HT-29 (cell line): ENCODE results near the gene EFNB2. TPM values are rescaled to one million over a fixed set of nuclear protein-coding genes. Genes with fewer than 3 reads are reported as not detected.

ENCODE experiments used
- DNase-seq: peaks from one replicate; pipeline ENCODE4 v3.0.0-alpha.2; 2015; ENCODE audit warnings: low spot score
- total RNA-seq: library from RNA; depleted of rRNA; stranded (reverse); fragments of >200 nt; shearing (Covaris generic); gene quantifications from 2 replicates; pipeline ENCODE4 v1.2.3, GENCODE V29; 2014; rRNA removed

The EFNB2 gene, protein sequence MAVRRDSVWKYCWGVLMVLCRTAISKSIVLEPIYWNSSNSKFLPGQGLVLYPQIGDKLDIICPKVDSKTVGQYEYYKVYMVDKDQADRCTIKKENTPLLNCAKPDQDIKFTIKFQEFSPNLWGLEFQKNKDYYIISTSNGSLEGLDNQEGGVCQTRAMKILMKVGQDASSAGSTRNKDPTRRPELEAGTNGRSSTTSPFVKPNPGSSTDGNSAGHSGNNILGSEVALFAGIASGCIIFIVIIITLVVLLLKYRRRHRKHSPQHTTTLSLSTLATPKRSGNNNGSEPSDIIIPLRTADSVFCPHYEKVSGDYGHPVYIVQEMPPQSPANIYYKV
- total RNA-seq: 30.0 and 31.0 TPM in 2 replicates

GRCh38 chr13:106535552-106536243 lies at the start of gene EFNB2:
EFNB2 (minus strand) TSS chr13:106535662; CDS start chr13:106534964, 698 bp downstream.
- DNase-seq: peak; percentile 98

- DNase-seq: no peak
Measured at GRCh38 chr13:106581225-106581624, 45.8 kb upstream of the EFNB2 start.

- DNase-seq: no peak
Measured at GRCh38 chr13:106575896-106576295, 40.4 kb upstream of the EFNB2 start.

GRCh38 chr13:106573868-106574267 lies 38.4 kb upstream of the EFNB2 start:
- DNase-seq: no peak

GRCh38 chr13:106573284-106573846 lies 37.9 kb upstream of the EFNB2 start:
- DNase-seq: no peak

- DNase-seq: peak; percentile 93
Measured at GRCh38 chr13:106570299-106570852, 34.9 kb upstream of the EFNB2 start.

- DNase-seq: peak; percentile 25
Measured at GRCh38 chr13:106569233-106570095, 34.0 kb upstream of the EFNB2 start.

DNA sequence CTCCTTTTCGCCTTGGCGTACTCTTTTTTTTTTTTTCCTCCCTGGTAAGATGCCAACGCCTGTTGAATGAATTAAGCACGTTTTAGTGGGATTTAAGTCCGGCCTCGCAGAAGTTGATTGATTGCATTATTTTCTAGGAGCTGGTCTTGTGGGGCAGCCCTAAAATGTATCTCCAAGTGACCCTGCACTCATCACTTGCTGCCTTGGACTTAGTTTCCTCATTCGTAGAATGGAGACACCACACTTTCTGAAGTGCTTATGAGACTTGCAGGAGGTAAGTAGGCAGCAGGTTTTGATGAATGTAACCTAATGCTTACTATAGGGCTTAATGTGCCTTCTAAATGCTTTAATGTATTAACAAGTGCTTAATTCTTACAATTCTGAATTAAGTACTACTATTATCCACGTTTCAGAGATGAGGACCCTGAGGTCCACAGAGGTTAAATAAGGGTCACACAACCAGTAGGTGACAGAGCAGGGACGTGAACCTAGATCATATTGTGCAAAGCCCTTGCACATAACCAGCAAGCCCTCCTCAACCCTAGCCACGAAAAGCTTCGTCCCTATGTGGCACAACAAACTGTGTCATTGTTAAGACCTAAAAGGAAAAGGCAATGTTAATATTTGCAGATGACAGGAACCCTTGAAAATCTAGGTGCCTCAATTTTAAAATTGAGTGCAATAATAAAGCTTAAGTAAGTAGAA lies 33.0 kb upstream of the EFNB2 start:
- DNase-seq: no peak

- peak; percentile 97 for DNase-seq
Measured at GRCh38 chr13:106567474-106568298, 32.2 kb upstream of the EFNB2 start, which contains the start of gene ARGLU1. ARGLU1 (minus strand) TSS chr13:106568137; CDS start chr13:106567919, 218 bp downstream.

- DNase-seq: peak; percentile 80
Measured at GRCh38 chr13:106566641-106567473, 31.4 kb upstream of the EFNB2 start.

DNA sequence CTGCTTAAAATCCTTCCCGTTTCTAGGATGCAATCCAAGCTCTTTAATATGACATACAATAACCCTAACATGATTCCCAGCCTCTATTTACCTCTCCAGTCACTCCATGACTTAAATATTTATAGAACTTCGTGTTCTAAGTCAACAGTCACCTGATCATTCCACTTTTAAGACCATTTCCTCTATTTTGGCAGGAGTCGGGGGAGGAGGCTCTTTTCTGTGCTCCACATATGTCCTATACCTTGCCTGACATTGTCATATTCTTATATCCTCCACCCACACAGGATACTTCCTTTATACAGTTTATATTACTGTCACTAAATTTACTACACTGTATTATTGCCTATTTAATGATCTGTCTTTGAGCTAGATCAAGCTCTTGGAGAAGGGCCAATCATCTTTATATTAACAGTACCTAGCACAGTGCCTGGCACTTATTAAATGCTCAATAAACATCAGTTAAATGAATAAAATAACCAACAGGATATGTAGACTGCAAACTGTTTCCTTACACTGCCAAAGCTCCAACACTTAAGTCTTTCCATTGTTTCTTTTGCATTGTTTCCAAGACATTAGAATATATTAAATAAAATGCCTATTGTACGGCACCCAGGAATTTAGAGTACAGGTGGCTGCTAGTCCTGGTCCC lies 29.8 kb upstream of the EFNB2 start:
- DNase-seq: no peak

DNA sequence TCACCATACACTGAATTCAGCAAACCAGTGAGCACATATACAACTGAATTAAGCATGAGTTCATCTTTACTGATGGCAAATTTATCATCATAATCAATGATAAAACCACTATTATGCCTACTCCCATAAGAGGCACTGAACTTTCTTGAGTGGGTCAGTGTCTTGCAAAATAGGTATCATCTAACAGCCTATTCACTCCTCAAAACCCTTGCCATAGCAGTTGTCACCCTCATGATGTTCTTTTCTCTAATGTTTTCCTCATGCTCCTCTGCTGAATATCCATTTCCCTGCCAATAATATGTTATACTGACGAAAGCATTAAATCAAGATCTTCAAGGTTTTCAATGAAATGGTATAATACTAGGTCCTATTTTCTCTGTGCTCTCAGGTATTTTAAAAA lies 26.8 kb upstream of the EFNB2 start:
- no peak for DNase-seq

DNA sequence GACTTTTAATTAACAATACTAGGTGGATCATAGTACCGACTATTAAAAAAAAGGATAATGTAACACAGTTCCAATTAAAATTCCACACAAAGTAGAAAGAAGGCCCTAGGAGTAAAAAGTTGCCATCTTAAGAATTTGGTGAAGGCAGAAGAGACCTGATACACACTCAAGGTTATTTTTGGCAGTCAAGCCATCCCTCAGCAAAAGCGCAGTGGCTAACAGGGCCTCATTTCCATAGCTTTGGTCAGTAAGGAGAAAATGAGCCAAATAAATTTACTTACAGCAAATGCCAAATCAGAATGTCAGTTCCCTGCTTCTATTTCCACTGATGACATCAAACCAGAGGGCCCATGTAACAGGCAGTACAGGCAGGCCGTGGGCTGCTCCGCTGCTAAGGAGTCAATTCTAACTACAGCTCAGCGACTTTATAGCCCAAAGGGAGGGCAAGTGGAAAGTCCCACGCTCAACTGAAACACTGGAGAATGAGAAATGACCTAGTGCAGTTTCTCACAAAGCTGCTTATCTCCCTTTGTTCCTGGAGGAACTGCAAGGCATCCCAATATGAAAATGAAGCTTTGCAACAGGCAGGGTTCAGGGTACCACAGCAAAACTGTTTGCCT lies 26.2 kb upstream of the EFNB2 start:
- no peak for DNase-seq

DNA sequence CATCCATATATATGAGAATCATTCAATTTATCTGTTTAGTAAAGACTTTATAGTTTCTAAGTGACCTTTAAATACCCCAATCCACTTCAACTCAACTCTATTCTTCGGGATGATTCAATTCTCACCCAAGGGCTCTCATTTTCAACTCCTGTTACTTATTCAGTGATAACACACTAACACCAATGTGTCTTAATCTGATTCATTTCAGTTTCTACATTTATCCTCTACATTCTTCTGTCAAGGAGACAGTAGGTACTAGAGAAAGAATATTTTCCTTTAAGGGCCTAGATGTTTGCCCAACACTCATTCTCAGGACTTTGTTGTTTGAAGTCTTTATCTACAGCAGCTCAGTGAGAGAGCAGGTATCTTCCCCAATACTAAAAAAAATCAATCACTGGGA lies 25.4 kb upstream of the EFNB2 start:
- no peak for DNase-seq

DNA sequence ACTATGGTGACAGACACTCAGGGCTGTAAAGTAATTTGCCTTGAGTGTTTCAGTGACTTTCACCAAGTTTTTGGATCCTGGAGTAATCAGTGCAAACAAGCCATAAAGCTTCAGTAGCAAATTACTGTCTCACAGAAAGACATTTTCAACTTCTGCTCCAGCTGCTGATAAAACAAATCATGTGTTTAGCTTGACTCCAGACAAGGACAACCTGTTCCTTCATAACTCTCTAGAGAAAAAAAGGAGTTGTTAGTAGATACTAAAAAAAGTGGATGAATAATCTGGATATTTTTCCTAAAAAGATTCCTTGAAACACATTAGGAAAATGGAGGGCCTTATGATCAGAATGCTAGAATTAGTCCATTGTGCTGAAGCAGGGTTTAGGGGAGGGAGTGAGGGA lies 23.1 kb upstream of the EFNB2 start:
- no peak for DNase-seq

DNA sequence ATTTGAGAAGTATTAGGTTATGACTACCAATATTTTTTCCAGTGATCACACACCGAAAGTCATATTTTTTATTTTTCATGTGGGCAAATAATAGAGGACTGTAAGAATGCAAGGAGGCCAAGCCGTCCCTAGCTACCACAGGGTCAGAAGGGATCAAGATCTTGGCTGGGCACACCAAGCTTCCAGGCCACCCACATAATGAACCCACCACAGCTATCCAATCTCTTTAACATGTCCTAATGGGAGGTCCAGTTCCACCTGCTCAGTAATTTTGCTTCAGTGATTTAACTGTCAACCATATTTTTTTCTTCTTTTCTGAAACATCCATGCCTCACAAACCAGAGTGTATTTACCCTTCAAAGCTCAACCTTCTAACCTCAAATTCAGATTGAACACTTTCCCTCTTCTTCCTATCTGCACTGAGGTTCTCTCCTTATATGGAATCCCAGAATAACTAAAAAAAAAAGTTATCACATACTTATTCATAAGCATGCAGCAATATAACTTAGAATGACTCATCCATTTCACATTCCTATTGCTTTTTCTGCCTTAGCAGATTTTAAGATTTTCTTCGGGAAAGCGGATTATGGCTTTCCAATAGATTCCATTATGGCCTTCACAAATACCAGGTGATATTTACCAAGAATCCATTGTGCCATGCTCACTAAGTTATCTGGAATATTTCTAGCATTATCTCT lies 20.3 kb upstream of the EFNB2 start:
- no peak for DNase-seq

DNA sequence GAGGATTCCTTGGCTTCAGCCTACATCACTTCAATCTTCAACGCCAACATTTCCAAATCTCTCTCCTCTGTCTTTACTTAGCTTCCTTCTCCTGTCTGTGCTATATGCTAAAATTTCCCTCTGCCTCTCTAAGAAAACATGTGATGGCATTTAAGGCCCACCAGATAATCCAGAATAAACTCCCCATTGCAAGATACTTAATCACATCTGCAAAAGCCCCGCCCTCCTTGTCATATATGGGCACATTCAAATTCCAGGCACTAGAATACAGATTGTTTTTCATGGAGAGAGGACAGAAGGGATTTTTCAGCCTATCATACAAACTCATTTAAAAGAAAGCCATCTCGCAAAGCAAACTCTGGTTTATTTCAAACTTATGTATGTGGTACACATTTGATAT lies 16.3 kb upstream of the EFNB2 start:
- DNase-seq: no peak
